Stimulated activated CD4-positive, alpha-beta T cell treated with anti-CD3 and anti-CD28 coated beads, Interleukin-15, amount 100 ng/mL, for 24 hours (primary cell): ENCODE data around the gene ZBTB9.
A peak's percentile ranks its signal among the peaks of the same experiment; 100 is the strongest.

ENCODE experiments used
- DNase-seq: peaks from one replicate; pipeline ENCODE4 v3.0.0-alpha.2; 2020

ZBTB9 gene

GRCh38 chr6:33418690-33419291 is 35.6 kb upstream of the ZBTB9 start:
- DNase-seq: peak; percentile 75

DNA sequence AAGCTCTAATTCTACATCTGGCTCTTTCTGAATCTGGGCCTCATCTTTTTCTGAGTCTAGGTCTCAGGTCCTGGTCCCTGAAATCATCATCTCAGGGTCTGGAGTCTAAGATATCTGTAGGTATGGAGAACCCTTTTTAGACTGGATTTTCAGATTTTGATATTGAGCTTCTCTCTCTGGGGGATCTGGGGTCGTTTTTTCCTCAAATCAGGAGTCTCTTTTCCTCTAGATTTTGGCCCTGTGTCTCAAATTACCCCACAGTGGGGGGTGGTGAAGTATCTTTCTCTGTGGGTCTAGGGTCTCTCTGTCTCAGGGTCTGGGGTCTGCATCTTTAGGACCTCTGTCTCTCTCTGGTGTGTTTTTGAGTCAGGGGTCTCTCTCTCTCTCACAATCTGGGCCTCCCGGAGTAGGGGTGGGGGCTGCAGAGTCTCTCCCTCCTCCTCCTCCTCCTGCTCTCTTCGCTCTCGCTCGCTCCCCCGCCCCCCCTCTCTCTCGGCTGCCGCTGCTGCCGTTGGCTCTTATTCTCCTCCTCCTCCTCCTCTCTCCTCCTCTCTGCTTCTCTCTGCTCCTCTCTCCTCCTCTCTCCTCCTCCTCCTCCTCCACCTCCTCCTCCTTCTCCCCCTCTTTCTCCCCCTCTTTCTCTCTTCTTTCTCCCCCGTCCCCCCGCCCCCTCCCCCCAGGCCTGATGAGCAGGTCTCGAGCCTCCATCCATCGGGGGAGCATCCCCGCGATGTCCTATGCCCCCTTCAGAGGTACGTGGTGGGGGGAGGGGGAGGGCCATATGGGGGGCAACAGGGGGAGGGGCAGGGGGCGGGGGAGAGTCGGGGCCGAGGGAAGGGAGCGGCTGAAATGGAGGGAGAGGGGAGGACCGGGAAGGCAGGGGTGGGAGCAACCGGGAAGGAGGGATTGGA is 34.5 kb upstream of the ZBTB9 start, which contains the start of gene SYNGAP1:
TSS of gene SYNGAP1 (plus strand) at position 486 of the 911 bp plus-strand sequence. CDS start at position 686, 200 bp downstream.
- peak; percentile 68 for DNase-seq

- DNase-seq: no peak
Observed at GRCh38 chr6:33420491-33421343, 33.7 kb upstream of the ZBTB9 start.

DNA sequence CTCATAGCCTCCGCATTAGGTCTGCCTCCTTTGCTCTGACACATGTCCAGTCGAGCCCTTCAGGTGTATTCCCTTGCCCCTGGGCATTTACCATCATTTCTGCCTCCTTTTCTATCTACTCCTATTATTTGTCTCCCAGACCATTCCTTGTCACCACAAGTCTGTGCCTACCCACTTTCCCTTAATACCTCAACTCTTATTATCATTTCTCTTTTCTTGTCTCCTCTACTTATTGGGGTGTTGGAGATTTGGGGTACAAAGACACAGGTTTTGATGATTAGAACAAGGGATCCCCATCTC is 33.1 kb upstream of the ZBTB9 start:
- no peak for DNase-seq

GRCh38 chr6:33423777-33424176 is 30.6 kb upstream of the ZBTB9 start:
- DNase-seq: no peak

DNA sequence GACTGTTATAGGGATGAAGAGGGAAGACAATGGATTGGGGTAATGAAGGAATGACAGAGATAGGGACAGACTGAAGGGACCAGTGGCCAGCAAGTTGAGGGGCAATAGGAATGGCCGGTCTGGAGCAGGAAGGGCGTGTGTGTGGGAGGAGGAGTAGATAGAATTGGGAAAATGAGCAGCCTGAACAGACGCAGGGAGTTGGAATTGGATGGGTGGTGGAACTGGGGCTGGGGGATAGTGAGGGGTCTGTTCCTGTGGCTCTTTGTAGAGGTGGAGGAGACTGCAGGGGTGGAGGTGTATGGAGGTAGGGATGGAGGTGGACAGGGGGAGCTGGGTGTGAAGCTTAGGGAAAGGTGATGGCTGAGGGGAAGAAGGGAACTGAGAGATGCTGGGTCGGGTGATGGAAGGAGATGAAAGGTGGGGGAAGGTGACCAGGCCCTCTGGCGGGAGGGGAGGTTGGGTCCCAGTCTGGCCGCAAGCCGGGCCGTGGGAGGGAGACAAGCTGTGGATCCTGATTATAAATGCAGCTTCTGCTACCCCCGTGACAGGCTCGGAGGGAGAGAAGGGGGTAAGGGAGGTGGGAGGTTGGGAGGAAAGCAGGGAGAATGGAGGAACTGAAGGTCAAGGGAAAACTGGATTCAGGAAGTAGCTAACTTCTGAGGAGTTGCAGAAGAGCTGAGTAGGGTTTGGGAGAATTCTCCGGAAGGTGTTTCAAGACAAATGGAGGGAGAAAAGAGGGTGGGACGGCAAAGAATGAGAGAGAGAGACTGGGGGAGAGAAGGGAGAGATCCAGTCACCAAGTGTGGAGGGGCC is 29.3 kb upstream of the ZBTB9 start:
- DNase-seq: no peak

DNA sequence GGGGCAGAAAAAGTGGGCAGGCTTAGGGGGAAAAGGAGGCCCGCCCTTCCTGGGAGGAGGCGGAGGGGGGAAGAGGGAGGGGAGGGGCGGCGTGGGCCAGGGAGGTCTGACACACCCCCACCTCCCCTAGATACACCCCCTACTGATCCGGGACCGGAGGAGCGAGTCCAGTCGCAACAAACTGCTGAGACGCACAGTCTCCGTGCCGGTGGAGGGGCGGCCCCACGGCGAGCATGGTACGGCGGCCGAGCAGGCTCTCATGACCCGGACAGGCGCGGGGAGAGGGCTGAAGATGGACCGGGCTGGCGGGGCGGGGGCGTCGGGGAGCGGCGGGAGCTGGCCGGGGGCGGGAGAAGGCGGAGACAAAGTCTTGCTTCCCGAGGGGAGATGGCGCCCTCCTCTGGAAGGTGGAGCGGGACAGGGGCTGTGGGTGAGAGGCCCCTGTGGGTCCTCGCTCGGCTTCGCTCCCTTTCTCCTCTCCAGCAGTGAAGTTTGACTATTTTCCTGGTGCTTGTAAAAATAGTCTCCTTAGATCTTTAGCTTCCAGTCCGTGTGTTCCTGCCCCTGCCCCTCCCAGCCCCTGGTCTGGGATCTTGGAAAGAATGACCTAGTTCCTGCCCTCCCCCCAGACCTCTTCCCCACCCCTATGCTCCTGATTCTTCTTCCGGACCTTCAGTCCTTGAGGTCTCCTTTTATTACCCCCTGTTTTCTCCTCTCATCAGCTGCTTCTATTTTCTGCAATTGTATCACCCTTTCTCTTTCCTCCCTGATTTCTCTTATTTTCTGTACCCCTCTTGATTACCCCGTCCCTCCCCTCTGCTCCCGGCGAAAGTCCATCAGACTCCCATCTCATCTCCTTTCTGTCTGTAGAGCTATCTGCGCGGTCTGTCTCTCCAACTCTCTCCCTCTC is 28.5 kb upstream of the ZBTB9 start:
- peak; percentile 91 for DNase-seq

GRCh38 chr6:33426590-33427511 is 27.5 kb upstream of the ZBTB9 start:
- peak; percentile 37 for DNase-seq

- DNase-seq: peak; percentile 68
Observed at GRCh38 chr6:33427585-33428223, 26.7 kb upstream of the ZBTB9 start.

- DNase-seq: peak; percentile 60
Observed at GRCh38 chr6:33428224-33428965, 26.0 kb upstream of the ZBTB9 start.

- DNase-seq: no peak
Observed at GRCh38 chr6:33428966-33429749, 25.2 kb upstream of the ZBTB9 start.

- no peak for DNase-seq
Observed at GRCh38 chr6:33429750-33430052, 24.7 kb upstream of the ZBTB9 start.

DNA sequence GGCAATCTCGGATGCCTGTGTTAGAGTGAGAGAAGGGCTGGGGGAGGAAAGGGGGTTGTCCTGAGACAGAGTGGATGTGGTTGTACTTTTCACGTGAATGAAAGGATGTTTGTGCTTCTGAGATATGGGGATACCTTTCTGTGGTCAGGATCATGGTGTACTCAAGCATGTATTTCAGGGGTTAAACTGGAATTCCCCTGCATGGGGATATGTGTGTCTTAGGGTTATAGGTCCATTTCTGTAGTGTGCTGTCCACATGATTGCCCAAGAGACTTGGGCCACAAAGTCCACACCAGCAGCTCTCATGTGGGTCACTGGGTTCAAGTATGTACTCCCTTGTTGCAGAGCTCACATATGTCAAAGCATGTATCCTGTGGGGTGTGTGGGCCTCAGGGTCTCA is 24.0 kb upstream of the ZBTB9 start:
- DNase-seq: no peak

DNA sequence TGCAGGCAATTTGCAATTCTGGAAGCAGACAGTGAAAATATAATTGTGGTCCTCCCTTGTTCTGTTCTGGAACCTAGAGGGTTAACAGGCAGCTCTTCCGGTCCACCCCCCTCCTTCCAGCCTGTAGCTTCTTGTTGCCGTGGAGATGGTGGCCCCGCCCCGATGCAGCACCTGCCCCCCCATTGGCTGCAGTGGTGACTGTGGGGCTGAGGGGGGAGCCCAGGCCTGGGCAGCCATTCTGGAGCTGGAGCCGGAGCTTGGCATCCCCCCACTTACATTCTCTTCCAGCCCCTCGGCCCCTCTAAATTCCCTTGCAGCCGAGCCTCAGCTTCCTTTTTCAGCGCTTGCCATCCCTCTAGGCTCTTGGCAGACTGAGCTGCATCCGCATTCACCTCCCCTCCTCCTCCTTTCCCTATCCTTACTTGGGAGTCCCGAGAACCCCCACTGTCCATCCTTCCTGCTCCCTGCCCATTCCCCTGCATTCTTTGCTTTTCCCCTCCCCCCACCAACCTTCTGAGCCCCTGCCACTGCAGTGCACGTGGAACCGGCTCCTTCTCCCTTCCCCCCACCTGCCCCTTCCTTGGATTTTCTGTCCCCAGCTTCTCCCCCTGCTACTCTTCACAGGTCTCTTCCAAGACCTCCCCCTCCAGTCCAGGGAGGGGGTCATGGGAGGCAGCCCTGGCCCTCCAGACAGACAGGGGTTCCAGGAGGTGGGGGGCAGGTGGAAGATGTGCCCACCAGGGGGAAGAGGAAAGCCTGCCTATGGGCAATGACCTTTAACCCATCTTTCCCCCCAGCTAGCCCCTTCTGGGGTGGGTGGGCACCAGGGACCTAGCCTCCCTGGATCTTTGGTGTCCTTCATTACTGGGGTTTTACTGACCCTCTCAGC is 23.1 kb upstream of the ZBTB9 start:
- peak; percentile 87 for DNase-seq

DNA sequence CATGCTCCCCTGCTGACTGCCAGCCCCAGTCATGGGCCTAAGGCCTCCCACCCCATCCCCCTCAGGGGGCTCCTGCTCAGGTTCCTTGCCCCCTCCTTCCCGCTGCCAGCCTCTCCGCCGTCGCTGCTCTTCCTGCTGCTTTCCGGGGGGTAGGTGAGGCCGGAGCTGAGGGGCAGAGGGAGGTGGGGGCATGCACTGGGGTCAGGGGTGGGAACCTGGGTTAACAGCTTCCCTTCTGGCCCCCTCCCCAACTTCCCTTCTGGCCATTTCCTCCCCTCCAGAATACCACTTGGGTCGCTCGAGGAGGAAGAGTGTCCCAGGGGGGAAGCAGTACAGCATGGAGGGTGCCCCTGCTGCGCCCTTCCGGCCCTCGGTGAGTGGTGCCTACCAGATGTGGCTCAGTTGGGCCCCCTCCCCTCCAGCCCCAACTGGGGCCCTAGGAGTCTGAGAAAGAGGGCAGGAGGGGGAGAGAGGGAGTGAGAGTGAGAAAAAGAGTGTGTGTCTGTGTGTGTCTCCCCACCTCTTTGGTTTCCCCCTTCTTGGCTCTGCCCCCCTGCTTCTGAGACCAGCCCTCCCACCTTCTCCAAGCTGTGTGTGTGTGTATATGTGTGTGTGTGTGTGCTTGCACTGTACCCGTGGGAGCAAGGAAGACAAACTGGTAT is 22.4 kb upstream of the ZBTB9 start:
- no peak for DNase-seq

- no peak for DNase-seq
Observed at GRCh38 chr6:33432546-33432945, 21.8 kb upstream of the ZBTB9 start.
